Keratinocyte (primary cell): Measurements from ENCODE around the gene PPP2R5C.

Source experiments
- CTCF ChIP-seq, 3 experiments: IDR thresholded peaks in 1 of 3; conservative IDR thresholded peaks in 1 of 3; optimal IDR thresholded peaks in 1 of 3; 2 replicates in 2 of 3; 3 replicates in 1 of 3; pipeline versions ENCODE3 to v1.5.1; 2011; ENCODE audit warnings: low read length in 3 of 3, mild to moderate bottlenecking in 3 of 3, moderate library complexity in 2 of 3, control low read depth in 1 of 3, inconsistent platforms in 1 of 3; ENCODE audit not compliant: insufficient read depth in 2 of 3; ENCODE audit errors: extremely low read depth in 1 of 3
- EZH2 ChIP-seq: IDR thresholded peaks from one replicate; pipeline ENCODE4 v1.6.1; 2012; ENCODE audit warnings: inconsistent platforms, mild to moderate bottlenecking, low read length, moderate library complexity

GRCh38 chr14:101824339-101824727 is 62.8 kb downstream of the PPP2R5C start:
- TF ChIP-seq CTCF (optimal IDR thresholded peaks at IDR 0.05 in 1 of 3, IDR thresholded peaks at IDR 0.05 in 1 of 3, conservative IDR thresholded peaks at IDR 0.05 in 1 of 3; ENCODE audit: extremely low read depth in 1 of 3, insufficient read depth in 2 of 3, low read length in 3 of 3) (no peak), EZH2 (no peak)
